Colonic mucosa (tissue), 4 donors: ENCODE results near the gene ZNF213. TPM values are rescaled to one million over a fixed set of nuclear protein-coding genes. Genes with fewer than 3 reads are reported as not detected.
A peak's percentile ranks its signal among the peaks of the same experiment; 100 is the strongest.

Experiments
- DNase-seq: peaks from one replicate; pipeline ENCODE4 v3.0.0-alpha.2; 2020
- H3K27ac ChIP-seq: fragments of 200-600 bp; one replicate; pipeline ENCODE4 v1.8.0; 2021
- H3K27me3 ChIP-seq: fragments of 200-600 bp; one replicate; pipeline ENCODE4 v1.8.0; 2021
- H3K36me3 ChIP-seq: fragments of 200-600 bp; one replicate; pipeline ENCODE4 v1.8.0; 2021
- H3K4me1 ChIP-seq: fragments of 200-600 bp; one replicate; pipeline ENCODE4 v1.8.0; 2021; ENCODE audit warnings: mild to moderate bottlenecking
- H3K4me3 ChIP-seq: fragments of 200-600 bp; one replicate; pipeline ENCODE4 v1.8.0; 2021
- H3K9ac ChIP-seq, 2 donors: one replicate each; pipeline ENCODE4 v1.7.0; 2013; ENCODE audit warnings: control low read depth in 2 of 2, low read depth in 2 of 2, low read length in 2 of 2
- H3K9me3 ChIP-seq: fragments of 200-600 bp; one replicate; pipeline ENCODE4 v1.8.0; 2021
- intact Hi-C: fragments of 100-400 bp; cut with DNase I; formaldehyde crosslinking; loops from one replicate; pipeline ENCODE4 v1.14.1; 2022
- total RNA-seq, 2 donors: library from RNA; stranded (reverse); fragmentation: NEBNext Ultra II Directional in 1 of 2; extraction: Animal tissue kit (Norgen Biotek cat#: 25700) in 1 of 2; gene quantifications; one replicate each; pipeline ENCODE4 v1.2.1, GENCODE V29; 2021
- TF ChIP-seq, protein P1 (sequence below): fragments of 200-600 bp; IDR thresholded peaks from one replicate; pipeline ENCODE4 v1.8.0; 2022; ENCODE audit warnings: antibody characterized with exemption, mild to moderate bottlenecking
- donor health status: healthy.
- donor health status: DM: no; HTN: no; CAD: no.
- donor health status: DM: no; HTN: no; CAD: no.

ZNF213 gene
- total RNA-seq, 2 donors from 2014 or later: 12.4 to 20.4 TPM

DNA sequence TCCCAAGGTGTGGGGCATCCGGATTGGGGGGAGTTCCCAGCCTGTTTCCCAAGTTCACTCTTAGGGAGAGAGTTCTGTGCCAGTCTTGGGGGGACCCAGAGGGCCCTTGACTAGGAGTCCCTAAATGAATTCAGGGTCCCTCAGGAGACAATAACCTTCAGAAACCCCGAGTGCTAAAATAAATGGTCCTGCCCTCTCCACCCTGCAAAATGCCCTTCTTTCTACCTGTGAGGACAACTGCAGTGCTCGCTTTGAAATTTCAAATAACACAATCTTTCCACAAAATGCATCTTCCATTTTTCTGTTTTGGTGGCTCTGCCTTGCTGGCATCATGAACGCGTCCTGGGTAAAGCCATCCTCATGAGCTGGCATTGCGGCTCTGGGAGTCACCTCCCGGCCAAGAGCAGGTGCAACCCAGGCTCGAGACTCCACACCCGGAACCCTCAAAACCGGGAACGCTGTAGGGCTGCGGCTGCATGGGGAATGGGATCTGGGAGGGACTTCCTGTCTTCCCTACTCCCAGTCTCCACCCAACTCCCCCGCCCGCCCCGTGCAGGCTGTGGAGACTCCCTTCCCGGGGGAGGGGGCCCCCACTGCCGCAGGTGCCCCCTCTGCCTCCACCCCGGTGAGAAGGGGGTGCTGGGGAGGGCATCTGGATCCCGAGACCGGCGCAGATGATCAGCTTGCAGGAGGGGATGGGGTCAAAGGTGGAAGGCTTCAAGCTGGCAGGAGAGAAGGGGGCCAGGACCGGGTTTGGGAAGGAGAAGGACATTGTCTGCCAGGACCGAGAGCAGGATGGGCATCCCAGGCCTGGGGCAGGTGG is 22.6 kb upstream of the ZNF213 start, which contains the start of gene ZNF205:
TSS of gene ZNF205 (plus strand) at position 529 of the 823 bp plus-strand sequence. CDS start 845 bp downstream, outside the sequence.
- peak within 1 kb of the TSS; percentile 11 for H3K27ac ChIP-seq
- H3K9ac ChIP-seq: peak within 1 kb of the TSS; percentile 80 to 96
- H3K4me1 ChIP-seq: no peaks in the 10 kb centered on the region
- peak within 1 kb of the TSS; percentile 67 for H3K4me3 ChIP-seq
- no peaks in the 10 kb centered on the region for H3K27me3 ChIP-seq
- H3K36me3 ChIP-seq: no peaks in the 10 kb centered on the region
- intact Hi-C loops: loop anchor here (2.0 kb wide), 1 partner anchor 15 kb away; no protein-coding TSS in a partner anchor
- TF ChIP-seq, protein P1, sequence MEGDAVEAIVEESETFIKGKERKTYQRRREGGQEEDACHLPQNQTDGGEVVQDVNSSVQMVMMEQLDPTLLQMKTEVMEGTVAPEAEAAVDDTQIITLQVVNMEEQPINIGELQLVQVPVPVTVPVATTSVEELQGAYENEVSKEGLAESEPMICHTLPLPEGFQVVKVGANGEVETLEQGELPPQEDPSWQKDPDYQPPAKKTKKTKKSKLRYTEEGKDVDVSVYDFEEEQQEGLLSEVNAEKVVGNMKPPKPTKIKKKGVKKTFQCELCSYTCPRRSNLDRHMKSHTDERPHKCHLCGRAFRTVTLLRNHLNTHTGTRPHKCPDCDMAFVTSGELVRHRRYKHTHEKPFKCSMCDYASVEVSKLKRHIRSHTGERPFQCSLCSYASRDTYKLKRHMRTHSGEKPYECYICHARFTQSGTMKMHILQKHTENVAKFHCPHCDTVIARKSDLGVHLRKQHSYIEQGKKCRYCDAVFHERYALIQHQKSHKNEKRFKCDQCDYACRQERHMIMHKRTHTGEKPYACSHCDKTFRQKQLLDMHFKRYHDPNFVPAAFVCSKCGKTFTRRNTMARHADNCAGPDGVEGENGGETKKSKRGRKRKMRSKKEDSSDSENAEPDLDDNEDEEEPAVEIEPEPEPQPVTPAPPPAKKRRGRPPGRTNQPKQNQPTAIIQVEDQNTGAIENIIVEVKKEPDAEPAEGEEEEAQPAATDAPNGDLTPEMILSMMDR: no peak
- H3K9me3 ChIP-seq: no peaks in the 10 kb centered on the region
- peak; percentile 88 for DNase-seq

DNA sequence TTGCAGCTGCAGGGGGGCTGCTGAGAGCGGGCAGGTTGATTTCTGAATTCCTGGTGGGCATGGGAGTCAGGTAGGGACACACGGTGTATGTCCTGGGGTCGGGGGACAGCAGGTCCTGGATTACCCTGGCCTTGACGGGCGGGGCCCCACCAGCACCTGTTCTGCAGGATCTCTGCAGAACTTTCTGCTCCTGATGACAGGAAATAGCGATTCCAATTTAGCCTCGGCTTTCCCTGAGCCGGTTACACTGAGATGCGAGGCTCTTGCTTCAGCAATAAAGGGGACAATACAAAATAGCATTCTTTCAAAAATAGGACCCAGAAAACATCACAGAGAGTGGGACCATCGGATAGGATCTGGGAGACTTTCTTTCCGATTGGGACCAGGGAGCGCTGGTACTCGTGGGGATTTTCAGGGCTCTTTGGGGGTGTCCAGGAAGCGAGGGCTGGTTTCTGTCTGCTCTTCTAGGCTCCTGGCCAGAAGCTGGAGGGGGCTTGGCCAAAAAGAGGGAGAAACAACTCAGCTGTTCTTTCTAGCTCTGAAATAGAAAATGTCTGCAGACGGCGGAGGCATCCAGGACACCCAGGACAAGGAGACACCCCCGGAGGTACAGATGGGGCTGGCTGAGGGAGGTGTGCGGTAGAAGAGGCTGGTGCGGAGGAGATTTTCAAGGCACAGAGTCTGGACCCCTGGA is 21.8 kb upstream of the ZNF213 start:
- no peak for DNase-seq
- TF ChIP-seq, protein P1: no peak
- Histone ChIP-seq H3K36me3 (no peaks in the 10 kb centered on the region), H3K27ac (peak overlapping the region; percentile 11), H3K9ac (peak overlapping the region; percentile 80 to 96), H3K4me1 (no peaks in the 10 kb centered on the region), H3K27me3 (no peaks in the 10 kb centered on the region), H3K9me3 (no peaks in the 10 kb centered on the region), H3K4me3 (peak overlapping the region; percentile 67)
- intact Hi-C loops: loop anchor here (2.0 kb wide), 1 partner anchor 14 kb away; no protein-coding TSS in a partner anchor

DNA sequence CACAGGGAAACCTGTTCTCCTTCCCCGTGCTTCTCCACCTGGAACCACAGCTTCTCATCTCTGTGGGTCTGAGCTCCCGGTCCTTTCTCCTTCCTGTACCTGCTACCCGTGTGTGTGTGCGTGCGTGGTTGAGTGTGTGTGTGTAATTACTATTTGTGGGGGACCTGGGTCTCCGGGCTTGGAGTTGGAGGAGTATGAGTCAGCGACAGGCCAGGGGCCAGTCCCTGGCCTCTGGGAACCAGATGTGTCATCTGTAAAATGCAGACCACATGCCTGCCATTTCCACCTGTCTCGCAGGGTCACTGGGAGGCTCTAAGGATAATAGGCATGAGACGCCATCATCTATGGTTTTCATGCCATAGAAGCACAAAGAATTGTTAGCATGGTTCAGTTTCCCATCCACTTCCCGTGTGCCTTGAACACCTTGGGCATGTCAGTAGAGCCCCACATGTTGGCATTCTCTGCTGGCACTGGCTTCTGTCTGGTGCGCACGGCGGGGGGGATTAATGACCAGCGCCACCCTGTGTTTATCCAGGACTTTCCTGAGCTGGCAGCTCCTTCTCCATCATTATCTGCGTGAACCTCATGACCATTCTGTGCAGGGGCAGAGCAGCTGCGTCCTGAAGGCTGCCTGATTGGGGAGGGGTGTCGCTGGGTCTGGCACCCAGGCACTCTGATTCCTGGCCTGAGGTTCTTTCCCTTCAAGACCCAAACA is 20.9 kb upstream of the ZNF213 start:
- TF ChIP-seq, protein P1: no peak

DNA sequence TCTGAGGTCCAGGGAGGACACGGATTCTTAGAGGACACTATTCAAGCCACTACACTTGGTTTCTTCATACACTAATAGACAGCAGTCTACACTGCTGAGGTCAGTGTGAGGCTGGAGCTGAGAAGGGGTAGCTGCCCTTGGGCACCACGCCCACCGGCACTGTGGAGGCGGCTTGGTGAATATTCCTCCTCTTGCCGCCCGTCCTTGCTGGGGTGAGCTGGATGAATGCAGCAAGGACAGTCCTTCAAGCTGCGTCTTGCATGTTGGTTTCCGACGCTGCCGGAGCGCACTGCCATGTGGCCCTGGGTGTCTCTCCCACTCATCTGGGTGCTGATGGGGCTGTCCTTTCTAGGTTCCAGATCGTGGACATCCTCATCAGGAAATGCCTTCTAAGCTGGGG is 19.8 kb upstream of the ZNF213 start:
- Histone ChIP-seq H3K27ac (no peak overlapping the region), H3K9me3 (no peaks in the 10 kb centered on the region), H3K4me1 (no peaks in the 10 kb centered on the region), H3K4me3 (no peak overlapping the region), H3K27me3 (no peaks in the 10 kb centered on the region), H3K9ac (no peak overlapping the region), H3K36me3 (no peaks in the 10 kb centered on the region)
- TF ChIP-seq, protein P1: no peak
- no peak for DNase-seq
- intact Hi-C loops: no loop called here

More for the DNA sequence above, 20.9 kb upstream of the ZNF213 start:
- no peaks in the 10 kb centered on the region for H3K4me1 ChIP-seq
- H3K4me3 ChIP-seq: peak overlapping the region; percentile 67
- no peak for DNase-seq
- H3K27me3 ChIP-seq: no peaks in the 10 kb centered on the region
- no peak overlapping the region for H3K27ac ChIP-seq
- intact Hi-C loops: loop anchor here (2.0 kb wide), 1 partner anchor 13 kb away; no protein-coding TSS in a partner anchor
- no peaks in the 10 kb centered on the region for H3K9me3 ChIP-seq
- H3K9ac ChIP-seq: peak overlapping the region in 1 of 2 donors; percentile 80
- H3K36me3 ChIP-seq: no peaks in the 10 kb centered on the region

DNA sequence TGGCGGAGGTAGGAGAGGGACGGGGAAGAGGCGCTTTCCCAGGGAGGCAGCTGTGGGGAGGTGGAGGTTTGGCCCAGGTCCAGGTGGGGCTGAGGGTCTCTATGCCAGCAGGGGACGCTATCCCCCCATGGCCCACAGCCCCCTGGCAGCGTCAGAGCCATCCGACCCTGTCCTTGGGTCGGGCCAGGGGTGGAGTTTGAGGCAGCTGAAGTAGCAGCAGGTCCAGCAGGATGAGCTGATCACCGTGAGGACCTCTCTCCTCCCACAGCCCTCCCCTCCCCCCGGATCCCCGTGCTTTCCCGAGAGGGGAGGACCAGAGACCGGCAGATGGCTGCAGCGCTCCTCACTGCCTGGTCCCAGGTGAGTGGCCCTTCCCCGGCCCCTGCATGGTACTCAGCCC is 19.3 kb upstream of the ZNF213 start:
- no peak overlapping the region for H3K27ac ChIP-seq
- H3K4me3 ChIP-seq: no peak overlapping the region
- TF ChIP-seq, protein P1: no peak
- no peak overlapping the region for H3K9ac ChIP-seq
- H3K9me3 ChIP-seq: no peaks in the 10 kb centered on the region
- H3K4me1 ChIP-seq: no peaks in the 10 kb centered on the region
- no peaks in the 10 kb centered on the region for H3K36me3 ChIP-seq
- no peak for DNase-seq
- H3K27me3 ChIP-seq: no peaks in the 10 kb centered on the region
- intact Hi-C loops: no loop called here
